Lung (tissue), 12 donors: ENCODE data around the gene MILR1. TPM values are rescaled to one million over a fixed set of nuclear protein-coding genes. Genes with fewer than 3 reads are reported as not detected.

Source experiments
- ATAC-seq: fragments of 200-7000 bp; cut with Tn5 transposase; one replicate; pipeline ENCODE4 v1.9.1; 2020; ENCODE audit warnings: moderate number of reproducible peaks; ENCODE audit not compliant: insufficient read depth, low FRiP score
- DNase-seq, 3 donors: peaks; one replicate each; pipeline ENCODE4 v3.0.0-alpha.2; 2013 to 2017
- H3K27ac ChIP-seq, 2 donors: one replicate each; pipeline ENCODE4 v1.5.1; 2013; ENCODE audit warnings: mild to moderate bottlenecking in 2 of 2, moderate library complexity in 2 of 2, control low read depth in 1 of 2, inconsistent platforms in 1 of 2, low read depth in 1 of 2, low read length in 1 of 2
- H3K27me3 ChIP-seq, 3 donors: one replicate each; pipeline ENCODE4 v1.5.1; 2013; ENCODE audit warnings: low read length in 2 of 3; ENCODE audit not compliant: control insufficient read depth in 3 of 3, insufficient read depth in 3 of 3
- H3K36me3 ChIP-seq, 4 donors: one replicate each; pipeline ENCODE4 v1.5.1; 2013; ENCODE audit warnings: low read length in 4 of 4, mild to moderate bottlenecking in 1 of 4, moderate library complexity in 1 of 4; ENCODE audit not compliant: control insufficient read depth in 4 of 4, insufficient read depth in 4 of 4
- H3K4me1 ChIP-seq, 5 donors: one replicate each; pipeline ENCODE4 v1.5.1; 2013; ENCODE audit warnings: low read length in 5 of 5, mild to moderate bottlenecking in 2 of 5, moderate library complexity in 1 of 5; ENCODE audit not compliant: control insufficient read depth in 5 of 5, insufficient read depth in 5 of 5
- H3K4me3 ChIP-seq: one replicate; pipeline ENCODE4 v1.5.1; 2013; ENCODE audit warnings: mild to moderate bottlenecking, control low read depth, moderate library complexity
- H3K9ac ChIP-seq, 2 donors: one replicate each; pipeline ENCODE4 v1.5.1; 2013; ENCODE audit warnings: low read length in 2 of 2, control low read depth in 1 of 2; ENCODE audit not compliant: insufficient read depth in 1 of 2
- H3K9me3 ChIP-seq, 4 donors: one replicate each; pipeline ENCODE4 v1.5.1; 2013; ENCODE audit warnings: low read length in 3 of 4, mild to moderate bottlenecking in 1 of 4, moderate library complexity in 1 of 4; ENCODE audit not compliant: control insufficient read depth in 4 of 4, insufficient read depth in 3 of 4
- WGBS, 2 donors: extraction: QIAGEN DNeasy Blood & Tissue Kit; methylation state at CpG; one replicate each; pipeline ENCODE4 v1.1.7; 2013; 5-methylcytosine and 5-hydroxymethylcytosine counted together
- polyA plus RNA-seq, 2 donors: library from polyadenylated mRNA; stranded (reverse); fragments of 200-250 nt; gene quantifications; one replicate each; pipeline ENCODE4 v1.2.1, GENCODE V29; 2013
- total RNA-seq, 2 donors: library from RNA; depleted of rRNA in 1 of 2; stranded (reverse); fragments of >200 nt in 1 of 2; gene quantifications; one replicate each; pipeline ENCODE4 v1.2.1, GENCODE V29; 2014 to 2021
- TF ChIP-seq, protein P1 (sequence below): IDR thresholded peaks from 2 replicates; pipeline ENCODE4 v1.5.1; 2012; ENCODE audit warnings: mild to moderate bottlenecking; ENCODE audit errors: control extremely low read depth, extremely low read depth
- donor health status: control.
- donor health status: control.
- donor health status: Bipolar disorder and iron deficiency.
- donor health status: healthy.
- donor health status: DM: yes; HTN: yes; CAD: no.

The MILR1 gene
- total and polyA plus RNA-seq, 4 donors: 6.9 to 36.3 (median 16.7) TPM

GRCh38 chr17:64470625-64471024, 21.7 kb downstream of the MILR1 start:
- H3K4me1 ChIP-seq: no peaks in the 10 kb centered on the region
- no peaks in the 10 kb centered on the region for H3K27me3 ChIP-seq
- TF ChIP-seq, protein P1, sequence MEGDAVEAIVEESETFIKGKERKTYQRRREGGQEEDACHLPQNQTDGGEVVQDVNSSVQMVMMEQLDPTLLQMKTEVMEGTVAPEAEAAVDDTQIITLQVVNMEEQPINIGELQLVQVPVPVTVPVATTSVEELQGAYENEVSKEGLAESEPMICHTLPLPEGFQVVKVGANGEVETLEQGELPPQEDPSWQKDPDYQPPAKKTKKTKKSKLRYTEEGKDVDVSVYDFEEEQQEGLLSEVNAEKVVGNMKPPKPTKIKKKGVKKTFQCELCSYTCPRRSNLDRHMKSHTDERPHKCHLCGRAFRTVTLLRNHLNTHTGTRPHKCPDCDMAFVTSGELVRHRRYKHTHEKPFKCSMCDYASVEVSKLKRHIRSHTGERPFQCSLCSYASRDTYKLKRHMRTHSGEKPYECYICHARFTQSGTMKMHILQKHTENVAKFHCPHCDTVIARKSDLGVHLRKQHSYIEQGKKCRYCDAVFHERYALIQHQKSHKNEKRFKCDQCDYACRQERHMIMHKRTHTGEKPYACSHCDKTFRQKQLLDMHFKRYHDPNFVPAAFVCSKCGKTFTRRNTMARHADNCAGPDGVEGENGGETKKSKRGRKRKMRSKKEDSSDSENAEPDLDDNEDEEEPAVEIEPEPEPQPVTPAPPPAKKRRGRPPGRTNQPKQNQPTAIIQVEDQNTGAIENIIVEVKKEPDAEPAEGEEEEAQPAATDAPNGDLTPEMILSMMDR: no peak
- 87 to 90% methylated on average over 4 of the region's 4 CpGs for WGBS, 2 donors
- ATAC-seq (no peak), DNase-seq (no peak)
- no peak overlapping the region for H3K9ac ChIP-seq
- H3K27ac ChIP-seq: no peak overlapping the region
- H3K36me3 ChIP-seq: peaks cover 0 to 6% (median 0%) of the 10 kb centered on the region in 4 donors
- peaks cover 0 to 2% (median 0%) of the 10 kb centered on the region in 4 donors for H3K9me3 ChIP-seq
- no peak overlapping the region for H3K4me3 ChIP-seq

DNA sequence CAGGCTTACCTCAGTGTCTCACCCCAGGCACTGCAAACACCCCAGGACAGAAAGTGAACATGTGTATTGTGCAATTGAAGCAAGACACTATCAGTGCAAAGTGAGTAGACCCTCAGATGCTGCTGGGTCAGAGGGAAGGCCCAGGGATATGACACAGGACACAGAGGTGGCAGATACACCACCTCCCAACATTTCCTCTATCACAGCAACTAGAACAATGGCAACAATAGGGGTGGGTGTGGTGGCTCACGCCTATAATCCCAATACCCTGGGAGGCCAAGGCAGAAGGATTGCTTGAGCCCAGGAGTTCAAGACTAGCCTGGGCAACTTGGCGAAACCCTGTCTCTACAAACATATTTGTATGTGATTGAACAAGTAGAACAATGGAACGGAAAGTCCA, 22.5 kb downstream of the MILR1 start:
- Histone ChIP-seq H3K4me3 (no peak overlapping the region), H3K9me3 (peaks cover 0 to 2% (median 0%) of the 10 kb centered on the region in 4 donors), H3K4me1 (no peaks in the 10 kb centered on the region), H3K27me3 (no peaks in the 10 kb centered on the region), H3K36me3 (peaks cover 0 to 4% (median 0%) of the 10 kb centered on the region in 4 donors), H3K27ac (no peak overlapping the region), H3K9ac (no peak overlapping the region)
- DNase-seq (no peak), ATAC-seq (no peak)
- TF ChIP-seq, protein P1: no peak
- WGBS, 2 donors: 93 to 97% methylated on average over 3 of the region's 3 CpGs

GRCh38 chr17:64472564-64472963, 23.6 kb downstream of the MILR1 start:
- Histone ChIP-seq H3K4me3 (no peak overlapping the region), H3K9ac (no peak overlapping the region), H3K36me3 (peaks cover 0 to 3% (median 0%) of the 10 kb centered on the region in 4 donors), H3K4me1 (peaks cover 0 to 3% (median 0%) of the 10 kb centered on the region in 5 donors), H3K27me3 (no peaks in the 10 kb centered on the region), H3K9me3 (peaks cover 0 to 2% (median 0%) of the 10 kb centered on the region in 4 donors), H3K27ac (no peak overlapping the region)
- TF ChIP-seq, protein P1: no peak
- 94% methylated on average over 2 of the region's 2 CpGs for WGBS, 2 donors
- no peak for DNase-seq
- ATAC-seq: no peak

GRCh38 chr17:64477849-64478248, 28.9 kb downstream of the MILR1 start:
- no peak overlapping the region for H3K9ac ChIP-seq
- no peak overlapping the region for H3K4me3 ChIP-seq
- TF ChIP-seq, protein P1: no peak
- peaks cover 0 to 6% (median 0%) of the 10 kb centered on the region in 5 donors for H3K4me1 ChIP-seq
- no peak for ATAC-seq
- H3K27me3 ChIP-seq: no peaks in the 10 kb centered on the region
- H3K9me3 ChIP-seq: no peaks in the 10 kb centered on the region
- peaks cover 4 to 13% (median 5%) of the 10 kb centered on the region in 4 donors for H3K36me3 ChIP-seq
- DNase-seq: peak in 1 of 3 donors; percentile 46
- 26 to 33% methylated on average over 1 of the region's 1 CpG for WGBS, 2 donors
- H3K27ac ChIP-seq: no peak overlapping the region
